IMR-90 (cell line): ENCODE results near the gene RUSF1. TPM values are rescaled to one million over a fixed set of nuclear protein-coding genes. Genes with fewer than 3 reads are reported as not detected.

Source experiments
- ATAC-seq: fragments of 200-7000 bp; cut with Tn5 transposase; 2 replicates; pipeline ENCODE4 v1.9.1; 2020; ENCODE audit warnings: low read depth, mild to moderate bottlenecking, moderate library complexity
- BruUV-seq: library from RNA; stranded (reverse); fragments of 400-500 nt; replicated peaks from 2 replicates; lab custom pipeline; 2021; lab: Mats Ljungman, UMichigan
- CTCF ChIA-PET: fragments of 300-600 bp; formaldehyde crosslinking; extraction: SDS; loops from one replicate; lab custom pipeline; 2021; ENCODE audit warnings: antibody characterized with exemption; lab: Yijun Ruan, JAX
- POLR2A ChIA-PET: fragments of 300-600 bp; sonication (Branson Sonifier 250); formaldehyde crosslinking; loops from one replicate; lab custom pipeline; 2022; ENCODE audit warnings: antibody characterized with exemption; ENCODE audit not compliant: unreplicated experiment; lab: Charles Lee
- DNase-seq: peaks from one replicate; pipeline ENCODE4 v3.0.0; 2013
- H2AFZ ChIP-seq: replicated peaks from 2 replicates; pipeline ENCODE3; 2013; ENCODE audit warnings: low read length, mild to moderate bottlenecking; ENCODE audit not compliant: poor library complexity
- H2AK5ac ChIP-seq: 2 replicates; pipeline ENCODE4 v1.6.1; 2013; ENCODE audit warnings: low read depth, low read length, inconsistent platforms
- H2AK9ac ChIP-seq: replicated peaks from 2 replicates; pipeline ENCODE3; 2013; ENCODE audit warnings: mild to moderate bottlenecking, low read depth, low read length, moderate library complexity; ENCODE audit not compliant: poor library complexity
- H2BK120ac ChIP-seq: 2 replicates; pipeline ENCODE4 v1.6.1; 2013; ENCODE audit warnings: low read depth, low read length, inconsistent platforms
- H2BK15ac ChIP-seq: 3 replicates; pipeline ENCODE4 v1.6.1; 2013; ENCODE audit warnings: low read depth, low read length, inconsistent platforms
- H2BK20ac ChIP-seq: 2 replicates; pipeline ENCODE4 v1.6.1; 2013; ENCODE audit warnings: low read depth, mild to moderate bottlenecking, inconsistent platforms, low read length, moderate library complexity
- H2BK5ac ChIP-seq: 2 replicates; pipeline ENCODE4 v1.6.1; 2013; ENCODE audit warnings: mild to moderate bottlenecking, low read depth, low read length, inconsistent platforms; ENCODE audit not compliant: poor library complexity, severe bottlenecking
- H3K14ac ChIP-seq: replicated peaks from 2 replicates; pipeline ENCODE4 v1.6.1; 2013; ENCODE audit warnings: low read depth, low read length, inconsistent platforms
- H3K18ac ChIP-seq: 2 replicates; pipeline ENCODE4 v1.6.1; 2013; ENCODE audit warnings: low read depth, low read length, control low read depth
- H3K23ac ChIP-seq: 2 replicates; pipeline ENCODE4 v1.6.1; 2013; ENCODE audit warnings: low read depth, low read length, inconsistent platforms
- H3K27ac ChIP-seq: 2 replicates; pipeline ENCODE4 v1.5.1; 2013; ENCODE audit warnings: mild to moderate bottlenecking, control low read depth, low read length; ENCODE audit not compliant: insufficient read depth
- H3K27me3 ChIP-seq: 2 replicates; pipeline ENCODE4 v1.6.1; 2013; ENCODE audit warnings: low read length; ENCODE audit not compliant: control insufficient read depth, insufficient read depth
- H3K36me3 ChIP-seq: 2 replicates; pipeline ENCODE4 v1.6.1; 2013; ENCODE audit warnings: low read length, mixed read lengths; ENCODE audit not compliant: control insufficient read depth, insufficient read depth
- H3K4ac ChIP-seq: 2 replicates; pipeline ENCODE4 v1.6.1; 2013; ENCODE audit warnings: low read depth, low read length, inconsistent platforms
- H3K4me1 ChIP-seq: 2 replicates; pipeline ENCODE4 v1.6.1; 2013; ENCODE audit warnings: low read length, mixed read lengths; ENCODE audit not compliant: control insufficient read depth, insufficient read depth
- H3K4me2 ChIP-seq: 2 replicates; pipeline ENCODE4 v1.6.1; 2013; ENCODE audit warnings: low read depth, mild to moderate bottlenecking, control low read depth, low read length, moderate library complexity
- H3K4me3 ChIP-seq: 2 replicates; pipeline ENCODE4 v1.5.1; 2013; ENCODE audit warnings: low read depth, mild to moderate bottlenecking, control low read depth, low read length, moderate library complexity; ENCODE audit not compliant: insufficient read depth
- H3K56ac ChIP-seq: 2 replicates; pipeline ENCODE4 v1.6.1; 2013; ENCODE audit warnings: low read length, inconsistent platforms; ENCODE audit not compliant: insufficient read depth; ENCODE audit errors: extremely low read depth
- H3K79me1 ChIP-seq, 2 experiments: 2 replicates each; pipeline ENCODE4 v1.6.1; 2013; ENCODE audit warnings: low read length in 2 of 2, inconsistent platforms in 1 of 2, low read depth in 1 of 2
- H3K9ac ChIP-seq: 2 replicates; pipeline ENCODE4 v1.6.1; 2013; ENCODE audit warnings: low read depth, low read length, control low read depth
- H3K9me1 ChIP-seq: 2 replicates; pipeline ENCODE4 v1.6.1; 2013; ENCODE audit warnings: low read length, inconsistent platforms; ENCODE audit not compliant: insufficient read depth
- H3K9me3 ChIP-seq: 2 replicates; pipeline ENCODE4 v1.6.1; 2013; ENCODE audit warnings: low read length; ENCODE audit not compliant: control insufficient read depth, insufficient read depth
- H4K20me1 ChIP-seq: 2 replicates; pipeline ENCODE4 v1.6.1; 2013; ENCODE audit warnings: low read length, inconsistent platforms; ENCODE audit not compliant: insufficient read depth
- H4K5ac ChIP-seq: 2 replicates; pipeline ENCODE4 v1.6.1; 2013; ENCODE audit warnings: mild to moderate bottlenecking, low read depth, low read length, control low read depth
- H4K8ac ChIP-seq, 2 experiments: 2 replicates each; pipeline ENCODE4 v1.6.1; 2013; ENCODE audit warnings: low read depth in 2 of 2, low read length in 2 of 2, control low read depth in 1 of 2, inconsistent platforms in 1 of 2
- H4K91ac ChIP-seq: 2 replicates; pipeline ENCODE4 v1.6.1; 2013; ENCODE audit warnings: low read depth, low read length, inconsistent platforms; ENCODE audit not compliant: insufficient read depth
- BHLHE40 ChIP-seq: fragments of 150-350 bp; IDR thresholded peaks from 2 replicates; pipeline ENCODE4 v1.6.1; 2016; ENCODE audit warnings: mild to moderate bottlenecking, low read depth, low read length
- CHD1 ChIP-seq: IDR thresholded peaks from 2 replicates; pipeline ENCODE4 v1.6.1; 2012; ENCODE audit warnings: low read depth, low read length, improper control_type of control experiment
- CTCF ChIP-seq: conservative IDR thresholded peaks from 2 replicates; pipeline ENCODE4 v1.5.1; 2012; ENCODE audit warnings: mild to moderate bottlenecking, low read depth, low read length, improper control_type of control experiment
- ELK1 ChIP-seq: fragments of 150-350 bp; IDR thresholded peaks from 2 replicates; pipeline ENCODE4 v1.6.1; 2016; ENCODE audit warnings: low read depth, mild to moderate bottlenecking, low read length, moderate library complexity, borderline replicate concordance
- FOS ChIP-seq: fragments of 150-350 bp; IDR thresholded peaks from 2 replicates; pipeline ENCODE4 v1.6.1; 2016; ENCODE audit warnings: low read depth, low read length
- MAFK ChIP-seq: IDR thresholded peaks from 2 replicates; pipeline ENCODE4 v1.6.1; 2012; ENCODE audit warnings: low read depth, low read length, improper control_type of control experiment
- MAZ ChIP-seq: IDR thresholded peaks from 2 replicates; pipeline ENCODE4 v1.6.1; 2012; ENCODE audit warnings: low read depth, mild to moderate bottlenecking, low read length, improper control_type of control experiment, moderate library complexity, borderline replicate concordance
- MXI1 ChIP-seq: IDR thresholded peaks from 2 replicates; pipeline ENCODE4 v1.6.1; 2012; ENCODE audit warnings: low read depth, mild to moderate bottlenecking, low read length, moderate library complexity, borderline replicate concordance
- POLR2A ChIP-seq: IDR thresholded peaks from 2 replicates; pipeline ENCODE4 v1.6.1; 2012; ENCODE audit warnings: mild to moderate bottlenecking, low read depth, low read length
- RFX5 ChIP-seq: IDR thresholded peaks from 2 replicates; pipeline ENCODE4 v1.8.0; 2012; ENCODE audit warnings: low read depth, mild to moderate bottlenecking, low read length, moderate library complexity
- WGBS, 2 experiments: methylation state at CpG; one replicate each; pipeline versions ENCODE4 v1.1.5 to v1.1.7; 2013; ENCODE audit warnings: missing lambda C conversion rate in 2 of 2; ENCODE audit not compliant: insufficient read length in 1 of 2; ENCODE audit errors: extremely low coverage in 2 of 2; 5-methylcytosine and 5-hydroxymethylcytosine counted together
- dilution Hi-C: fragments of 300-500 bp; cut with HindIII; formaldehyde crosslinking; loops from one replicate; pipeline ENCODE4 v1.14.3; 2018; ENCODE audit warnings: low sequenced_read_pairs; ENCODE audit not compliant: unreplicated experiment
- in situ Hi-C: fragments of 300-500 bp; cut with MboI; formaldehyde crosslinking; loops from 3 replicates; pipeline ENCODE4 v1.14.3; 2019; ENCODE audit warnings: low sequenced_read_pairs, inconsistent platforms, mixed read lengths
- intact Hi-C: fragments of 100-400 bp; cut with micrococcal nuclease; formaldehyde crosslinking; loops from 2 replicates; pipeline ENCODE4 v1.10.0; 2022
- polyA plus RNA-seq, 3 experiments: library from polyadenylated mRNA; depleted of rRNA; stranded (reverse); fragments of >200 nt; gene quantifications; 2 replicates each; pipeline ENCODE4 v1.2.3, GENCODE V29; 2012; ENCODE audit warnings: low replicate concordance in 1 of 3
- total RNA-seq: library from RNA; depleted of rRNA; stranded (reverse); fragments of >200 nt; gene quantifications from 2 replicates; pipeline ENCODE4 v1.2.3, GENCODE V29; 2012

The RUSF1 gene
- total and polyA plus RNA-seq, 2 of the 4 experiments (the other 2 are of a cell fraction) = 22.9 to 65.0 TPM

- peak; percentile 72 for TF ChIP-seq CTCF
- 0 out of 2 replicates have a peak, but pooled peaks have one; percentile 14 for TF ChIP-seq POLR2A
Observed at GRCh38 chr16:31451681-31452351, 56.4 kb downstream of the RUSF1 start (continued).

- Histone ChIP-seq H2BK15ac (no peak overlapping the region), H3K18ac (no peak overlapping the region), H4K20me1 (peaks cover 20% of the 10 kb centered on the region), H3K14ac (0 out of 2 replicates have a peak overlapping the region, but pooled peaks have one; percentile 50), H3K27me3 (no peaks in the 10 kb centered on the region), H2BK20ac (peak overlapping the region; percentile 53), H2AFZ (no peak overlapping the region), H2BK5ac (no peak overlapping the region), H2BK120ac (no peak overlapping the region; the same call in 1 of the 2 replicates), H2AK9ac (no peak overlapping the region), H3K27ac (no peak overlapping the region), H3K9ac (no peak overlapping the region), H2AK5ac (no peak overlapping the region), H4K5ac (peak overlapping the region; percentile 45; the same call in 1 of the 2 replicates), H4K8ac (peak overlapping the region in 1 of 2 experiments; percentile 61; a peak in 2 of 4 replicates), H3K4me2 (no peak overlapping the region), H3K36me3 (no peaks in the 10 kb centered on the region), H3K4ac (no peak overlapping the region; the same call in 1 of the 2 replicates), H4K91ac (no peak overlapping the region), H3K4me3 (no peak overlapping the region), H3K79me1 (peaks cover 11 to 48% of the 10 kb centered on the region in 2 experiments), H3K23ac (no peak overlapping the region), H3K4me1 (peaks cover 18% of the 10 kb centered on the region), H3K9me3 (no peaks in the 10 kb centered on the region), H3K56ac (no peak overlapping the region), H3K9me1 (peaks cover 21% of the 10 kb centered on the region)
- CTCF ChIA-PET = interaction anchor here (0.5 to 1.4 kb wide), 4 partner anchors 9 to 499 kb away, joined by 3 to 11 read pairs (median 6); partner anchors contain the start of gene ZNF843
- POLR2A ChIA-PET = no interaction called here
- ATAC-seq = no peak
- BruUV-seq = no TSS peak
- dilution Hi-C loops (no loop called here), intact Hi-C loops (no loop called here), in situ Hi-C loops (loop anchor here (25.0 kb wide), 1 partner anchor 411 kb away; the partner anchor contains the start of gene ZNF267)
- no peak for DNase-seq
- 100% methylated on average over 1 of the region's 5 CpGs; no CpG with 5 or more reads in 1 of the 2 experiments for WGBS, 2 experiments
- TF ChIP-seq CTCF = no peak
- no peak for TF ChIP-seq RFX5
- no peak for TF ChIP-seq MAZ
- TF ChIP-seq ELK1 = no peak
- no peak for TF ChIP-seq MAFK
- no peak for TF ChIP-seq FOS
- no peak for TF ChIP-seq CHD1
- TF ChIP-seq MXI1 = no peak
- no peak for TF ChIP-seq BHLHE40
Observed at GRCh38 chr16:31451201-31451600, 57.0 kb downstream of the RUSF1 start.
